ENCODE measurements around the gene TMEM184A.
"Not testable (repeated sequence)": the region's sequence is repeated elsewhere in the genome, so short reads cannot be mapped to it uniquely, and the experiment has no call there.

TMEM184A gene

GRCh38 chr7:1584700-1585099, 28.7 kb upstream of the TMEM184A start:
- TF ChIP-seq GATA1 (IDR thresholded peaks at IDR 0.05; ENCODE audit: low read depth, low read length) (no peak), POLR2A (IDR thresholded peaks at IDR 0.05; ENCODE audit: low read length) (no peak)

DNA sequence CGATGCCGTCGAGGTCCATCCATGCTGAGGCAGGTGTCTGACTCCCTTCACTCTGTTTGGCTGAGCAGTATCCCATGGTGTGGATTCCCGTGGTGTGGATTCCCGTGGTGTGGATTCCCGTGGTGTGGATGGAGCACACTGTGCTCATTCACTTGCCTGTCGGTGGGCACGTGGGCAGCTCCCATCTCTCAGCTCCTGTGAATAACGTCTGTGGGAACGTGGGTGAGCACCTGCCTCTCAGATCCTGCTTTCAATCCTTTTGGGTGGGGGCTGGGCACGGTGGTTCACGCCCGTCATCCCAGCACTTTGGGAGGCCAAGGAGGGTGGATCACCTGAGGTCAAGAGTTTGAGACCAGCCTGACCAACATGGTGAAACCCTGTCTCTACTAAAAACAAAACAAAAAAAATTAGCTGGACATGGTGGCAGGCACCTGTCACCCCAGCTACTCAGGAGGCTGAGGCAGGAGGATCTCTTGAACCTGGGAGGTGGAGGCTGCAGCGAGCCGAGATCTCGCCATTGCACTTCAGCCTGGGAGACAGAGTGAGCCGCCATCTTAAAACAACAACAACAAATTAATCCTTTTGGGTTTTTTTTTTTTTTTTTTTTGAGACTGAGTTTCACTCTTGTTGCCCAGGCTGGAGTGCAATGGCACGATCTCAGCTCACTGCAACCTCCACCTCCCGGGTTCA, 27.4 kb upstream of the TMEM184A start:
- DNase-seq = not testable (repeated sequence)

More at GRCh38 chr7:1584700-1585099, 28.7 kb upstream of the TMEM184A start:
- no peak for DNase-seq

DNA sequence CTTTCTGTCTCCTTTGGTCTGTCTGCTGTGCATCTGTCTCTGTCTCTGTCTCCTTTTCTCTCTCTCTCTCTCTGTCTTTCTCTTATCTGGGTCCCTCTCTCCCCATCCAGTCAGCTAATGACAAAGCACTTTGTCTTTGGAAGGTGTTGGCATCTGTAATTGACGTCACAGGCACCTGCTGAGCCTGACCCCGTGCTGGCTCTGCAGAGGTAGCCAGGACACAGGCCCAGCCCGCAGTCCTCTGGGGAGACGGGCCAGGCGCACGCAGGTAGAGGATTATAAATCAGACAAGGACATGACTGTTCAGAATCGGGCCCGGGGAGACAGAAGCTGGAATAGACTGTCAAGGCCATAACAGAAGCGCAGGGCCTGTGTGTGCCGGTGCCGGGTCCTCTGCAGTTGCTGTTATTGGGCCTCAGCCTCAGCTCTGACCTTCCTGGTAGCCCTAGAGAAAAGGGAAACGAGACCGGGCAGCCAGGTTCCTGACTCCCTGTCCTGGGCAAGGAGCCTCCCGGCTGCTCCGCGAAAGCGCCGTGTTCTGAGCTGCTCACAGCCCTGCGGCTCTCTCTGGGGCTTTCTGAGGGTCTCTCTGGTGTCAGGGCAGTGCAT, 24.5 kb upstream of the TMEM184A start:
- no peak for DNase-seq
- TF ChIP-seq POLR2A (IDR thresholded peaks at IDR 0.05; ENCODE audit: low read length) (no peak), GATA1 (IDR thresholded peaks at IDR 0.05; ENCODE audit: low read depth, low read length) (no peak)

DNA sequence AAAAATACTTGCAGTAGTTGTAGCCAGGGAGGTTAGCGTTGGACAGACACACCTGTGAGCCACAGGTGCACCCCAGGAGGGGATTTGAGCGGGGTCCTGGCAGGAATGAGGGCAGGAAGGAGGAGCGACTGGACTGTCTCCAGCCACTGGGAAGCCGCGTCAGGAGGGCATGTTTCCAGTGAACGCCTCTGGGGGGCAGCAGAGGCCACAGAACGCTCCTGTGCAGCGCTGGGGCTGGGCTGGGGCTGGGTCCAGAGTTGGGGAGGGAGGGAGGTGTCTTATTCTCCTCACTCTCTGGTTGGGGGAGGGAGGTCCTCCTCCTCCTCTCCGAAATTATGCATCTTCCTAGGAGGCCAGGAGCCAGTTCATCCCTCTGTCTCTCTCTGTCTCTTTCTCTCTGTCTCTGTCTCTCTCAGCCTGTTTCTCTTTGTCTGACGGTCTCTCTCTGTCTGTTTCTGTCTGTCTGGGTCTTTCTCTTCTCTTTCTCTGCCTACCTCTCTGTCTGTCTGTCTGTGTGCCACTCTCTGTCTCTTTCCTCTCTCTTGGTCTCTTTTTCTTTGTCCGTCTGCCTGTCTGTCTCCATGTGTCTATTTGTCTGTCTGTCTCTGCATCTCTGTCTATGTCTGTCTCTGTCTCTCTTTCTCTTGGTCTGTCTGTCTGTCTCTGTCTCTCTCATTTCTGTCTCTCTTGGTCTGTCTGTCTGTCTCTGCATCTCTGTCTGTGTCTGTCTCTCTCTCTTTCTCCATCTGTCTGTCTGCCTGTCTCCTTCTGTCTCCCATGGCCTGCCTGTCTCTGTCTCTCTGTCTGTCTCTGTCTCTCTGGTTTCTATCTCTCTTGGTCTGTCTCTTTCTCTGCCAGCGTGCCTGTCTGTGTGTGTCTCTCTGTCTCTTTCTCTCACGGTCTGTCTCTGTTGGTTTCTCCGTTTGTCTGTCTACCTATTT, 23.7 kb upstream of the TMEM184A start:
- peak; percentile 55 to 79 for DNase-seq
- no peak for TF ChIP-seq GATA1 (IDR thresholded peaks at IDR 0.05; ENCODE audit: low read depth, low read length)
- no peak for TF ChIP-seq POLR2A (IDR thresholded peaks at IDR 0.05; ENCODE audit: low read length)

DNA sequence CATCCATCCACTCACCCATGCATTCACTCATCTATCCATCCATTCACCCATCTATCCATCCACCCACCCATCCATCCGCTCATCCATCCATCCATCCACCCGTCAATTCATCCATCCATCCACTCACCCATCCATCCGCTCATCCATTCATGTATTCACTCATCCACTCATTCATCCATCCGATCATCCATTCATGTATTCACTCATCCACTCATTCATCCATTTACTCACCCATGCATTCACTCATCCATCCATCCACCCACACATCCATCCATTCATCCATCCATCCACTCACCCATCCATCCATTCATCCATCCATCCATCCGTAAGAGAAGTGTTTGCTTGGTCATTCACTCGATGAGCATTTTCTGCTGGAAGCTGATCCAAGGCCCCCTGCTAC, 22.5 kb upstream of the TMEM184A start:
- DNase-seq = no peak
- TF ChIP-seq POLR2A (IDR thresholded peaks at IDR 0.05; ENCODE audit: low read length) (no peak), GATA1 (IDR thresholded peaks at IDR 0.05; ENCODE audit: low read depth, low read length) (no peak)

GRCh38 chr7:1576521-1577253, 20.7 kb upstream of the TMEM184A start:
- no peak for TF ChIP-seq GATA1 (IDR thresholded peaks at IDR 0.05; ENCODE audit: low read depth, low read length)
- peak in 1 of 2 experiments; percentile 16 for DNase-seq

GRCh38 chr7:1575809-1576208, 19.8 kb upstream of the TMEM184A start:
- TF ChIP-seq POLR2A (IDR thresholded peaks at IDR 0.05; ENCODE audit: low read length) = no peak
- TF ChIP-seq GATA1 (IDR thresholded peaks at IDR 0.05; ENCODE audit: low read depth, low read length) = no peak
- no peak for DNase-seq

- TF ChIP-seq POLR2A (IDR thresholded peaks at IDR 0.05; ENCODE audit: low read length) (no peak), GATA1 (IDR thresholded peaks at IDR 0.05; ENCODE audit: low read depth, low read length) (no peak)
- no peak for DNase-seq
These were observed 16.3 kb upstream of the TMEM184A start for GRCh38 chr7:1572111-1572822.

- DNase-seq = peak; percentile 95
- TF ChIP-seq GATA1 (IDR thresholded peaks at IDR 0.05; ENCODE audit: low read depth, low read length) (no peak), POLR2A (IDR thresholded peaks at IDR 0.05; ENCODE audit: low read length) (peak; percentile 86)
These were observed 14.0 kb upstream of the TMEM184A start, which contains the start of gene PSMG3 for GRCh38 chr7:1569833-1570632. TSS of gene PSMG3 (minus strand) at chr7:1570032. CDS start at chr7:1569339, 693 bp downstream.

GRCh38 chr7:1569440-1569832, 13.4 kb upstream of the TMEM184A start:
- DNase-seq = no peak
- TF ChIP-seq POLR2A (IDR thresholded peaks at IDR 0.05; ENCODE audit: low read length) (no peak), GATA1 (IDR thresholded peaks at IDR 0.05; ENCODE audit: low read depth, low read length) (no peak)

DNA sequence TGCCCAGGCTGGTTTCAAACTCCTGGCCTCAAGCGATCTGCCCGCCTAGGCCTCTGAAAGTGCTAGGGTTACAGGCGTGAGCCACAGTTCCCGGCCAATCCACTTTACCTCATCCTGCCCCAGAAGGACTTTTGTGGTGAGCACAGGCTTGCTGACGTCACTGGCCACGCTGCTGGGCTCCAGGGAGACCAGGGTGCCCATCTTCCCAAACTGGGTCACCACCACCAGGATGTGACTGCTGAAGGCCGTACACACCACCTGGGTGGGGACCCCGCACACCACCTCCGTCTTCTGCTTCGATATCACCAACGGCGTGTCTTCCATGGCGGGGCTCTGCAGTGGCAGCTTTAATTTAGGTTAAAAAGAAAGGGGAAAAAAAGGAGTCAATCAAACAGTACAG, 13.0 kb upstream of the TMEM184A start:
- DNase-seq = peak; percentile 34 to 35
- TF ChIP-seq GATA1 (IDR thresholded peaks at IDR 0.05; ENCODE audit: low read depth, low read length) (no peak), POLR2A (IDR thresholded peaks at IDR 0.05; ENCODE audit: low read length) (no peak)

GRCh38 chr7:1567896-1568510, 12.0 kb upstream of the TMEM184A start:
- no peak for DNase-seq
- TF ChIP-seq POLR2A (IDR thresholded peaks at IDR 0.05; ENCODE audit: low read length) (no peak), GATA1 (IDR thresholded peaks at IDR 0.05; ENCODE audit: low read depth, low read length) (no peak)

All from erythroblast (primary cell).